Suprapubic skin (tissue), 4 donors: ENCODE measurements around the gene ARID5B. TPM values are rescaled to one million over a fixed set of nuclear protein-coding genes. Genes with fewer than 3 reads are reported as not detected.

ENCODE experiments used
- DNase-seq, 2 donors: peaks; one replicate each; pipeline ENCODE4 v3.0.0-alpha.2; 2019; ENCODE audit warnings: low spot score in 2 of 2
- H3K27ac ChIP-seq: fragments of 200-600 bp; sonication (generic); one replicate; pipeline ENCODE4 v1.5.1; 2019
- H3K27me3 ChIP-seq: fragments of 200-600 bp; sonication (generic); one replicate; pipeline ENCODE4 v1.5.1; 2019
- H3K36me3 ChIP-seq: fragments of 200-600 bp; sonication (generic); one replicate; pipeline ENCODE4 v1.5.1; 2019
- H3K4me1 ChIP-seq: fragments of 200-600 bp; sonication (generic); one replicate; pipeline ENCODE4 v1.5.1; 2019
- H3K4me3 ChIP-seq: fragments of 200-600 bp; sonication (generic); one replicate; pipeline ENCODE4 v1.5.1; 2019; ENCODE audit warnings: mild to moderate bottlenecking
- H3K9me3 ChIP-seq: fragments of 200-600 bp; sonication (generic); one replicate; pipeline ENCODE4 v1.5.1; 2019
- CTCF ChIP-seq, 2 donors: fragments of 200-600 bp in 1 of 2; fragments of 450-650 bp in 1 of 2; sonication (generic) in 1 of 2; IDR thresholded peaks; one replicate each; pipeline ENCODE4 v1.5.1; 2016 to 2019; ENCODE audit warnings: antibody characterized with exemption in 2 of 2, mild to moderate bottlenecking in 1 of 2, moderate library complexity in 1 of 2
- EP300 ChIP-seq: sonication (generic); formaldehyde crosslinking; IDR thresholded peaks from one replicate; pipeline ENCODE4 v1.6.1; 2017; ENCODE audit warnings: antibody characterized with exemption
- POLR2A ChIP-seq, 2 donors: fragments of 450-650 bp; IDR thresholded peaks; one replicate each; pipeline ENCODE4 v1.6.1; 2017; ENCODE audit warnings: antibody characterized with exemption in 2 of 2, mild to moderate bottlenecking in 2 of 2, moderate library complexity in 2 of 2
- POLR2AphosphoS5 ChIP-seq, 3 donors: sonication (generic); formaldehyde crosslinking; IDR thresholded peaks; one replicate each; pipeline ENCODE4 v1.6.1; 2017; ENCODE audit warnings: antibody characterized with exemption in 3 of 3
- WGBS: methylation state at CpG from one replicate; pipeline ENCODE4 v1.1.5; 2018; 5-methylcytosine and 5-hydroxymethylcytosine counted together
- total RNA-seq, 4 donors: library from RNA; depleted of rRNA; stranded (reverse); fragments of >200 nt; gene quantifications; one replicate each; pipeline ENCODE4 v1.1.0, GENCODE V29; 2016

Gene ARID5B
- total RNA-seq, 4 donors from 2014 or later = 45.4 to 75.2 (median 71.9) TPM

DNA sequence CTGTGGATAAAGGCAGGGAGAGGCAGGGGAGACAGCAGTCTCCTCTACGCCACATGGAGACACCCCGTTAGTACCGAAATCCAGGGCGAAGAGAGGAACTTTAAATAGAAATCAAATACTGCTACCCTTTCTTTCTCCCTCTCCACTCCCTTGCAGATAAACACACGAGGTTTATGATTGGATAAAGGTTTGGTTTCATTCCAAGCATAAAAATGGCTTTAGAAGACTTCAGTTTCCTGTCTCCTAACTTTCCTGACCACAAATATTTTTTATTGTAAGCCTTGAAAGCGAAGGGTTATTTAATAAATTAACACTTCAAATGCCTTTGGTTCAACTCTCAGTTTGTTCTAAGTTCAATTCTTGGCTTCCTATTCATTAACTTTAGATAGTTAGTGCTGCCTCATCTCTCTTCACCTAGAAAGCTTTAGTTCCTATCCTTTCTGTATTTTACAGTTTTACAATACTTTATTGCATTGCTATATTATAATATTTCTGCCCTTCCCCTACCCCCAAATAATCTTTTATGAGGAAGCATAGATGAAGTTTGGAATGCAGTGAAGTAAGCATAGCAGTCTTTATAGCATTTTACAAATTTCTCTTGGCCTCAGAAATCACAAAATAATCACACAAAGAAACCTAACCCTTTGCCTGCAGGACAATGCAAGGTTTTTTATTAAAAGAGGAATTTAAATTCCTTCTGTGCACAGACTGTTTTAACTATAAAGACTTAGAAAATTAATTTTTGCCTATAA, 31.5 kb upstream of the ARID5B start:
- peaks cover 3% of the 10 kb centered on the region for H3K4me1 ChIP-seq
- H3K4me3 ChIP-seq = no peak overlapping the region
- no peaks in the 10 kb centered on the region for H3K36me3 ChIP-seq
- H3K27me3 ChIP-seq = no peaks in the 10 kb centered on the region
- no peak overlapping the region for H3K27ac ChIP-seq
- 39% methylated on average over 6 of the region's 6 CpGs for WGBS
- no peaks in the 10 kb centered on the region for H3K9me3 ChIP-seq
- DNase-seq = no peak
- TF ChIP-seq POLR2AphosphoS5 (IDR thresholded peaks at IDR 0.05) (no peak), POLR2A (IDR thresholded peaks at IDR 0.05) (no peak), CTCF (IDR thresholded peaks at IDR 0.05) (no peak), EP300 (no peak)

GRCh38 chr10:61870526-61870895, 31.0 kb upstream of the ARID5B start:
- 70% methylated on average over 3 of the region's 3 CpGs for WGBS
- Histone ChIP-seq H3K36me3 (no peaks in the 10 kb centered on the region), H3K27me3 (no peaks in the 10 kb centered on the region), H3K4me1 (peaks cover 3% of the 10 kb centered on the region), H3K4me3 (no peak overlapping the region), H3K27ac (no peak overlapping the region), H3K9me3 (no peaks in the 10 kb centered on the region)
- DNase-seq = no peak
- no peak for TF ChIP-seq CTCF (IDR thresholded peaks at IDR 0.05)
- TF ChIP-seq POLR2A (IDR thresholded peaks at IDR 0.05) = no peak
- TF ChIP-seq POLR2AphosphoS5 (IDR thresholded peaks at IDR 0.05) = no peak
- TF ChIP-seq EP300 = no peak

- WGBS = 94% methylated on average over 6 of the region's 6 CpGs
- H3K9me3 ChIP-seq = no peaks in the 10 kb centered on the region
- H3K27me3 ChIP-seq = no peaks in the 10 kb centered on the region
- TF ChIP-seq POLR2AphosphoS5 (IDR thresholded peaks at IDR 0.05) = no peak
- TF ChIP-seq EP300 = no peak
- no peak for TF ChIP-seq POLR2A (IDR thresholded peaks at IDR 0.05)
- TF ChIP-seq CTCF (IDR thresholded peaks at IDR 0.05) = no peak
- H3K27ac ChIP-seq = no peak overlapping the region
- peaks cover 3% of the 10 kb centered on the region for H3K4me1 ChIP-seq
- H3K36me3 ChIP-seq = no peaks in the 10 kb centered on the region
- no peak overlapping the region for H3K4me3 ChIP-seq
- DNase-seq = no peak
These were observed 30.0 kb upstream of the ARID5B start for GRCh38 chr10:61871487-61871886.

DNA sequence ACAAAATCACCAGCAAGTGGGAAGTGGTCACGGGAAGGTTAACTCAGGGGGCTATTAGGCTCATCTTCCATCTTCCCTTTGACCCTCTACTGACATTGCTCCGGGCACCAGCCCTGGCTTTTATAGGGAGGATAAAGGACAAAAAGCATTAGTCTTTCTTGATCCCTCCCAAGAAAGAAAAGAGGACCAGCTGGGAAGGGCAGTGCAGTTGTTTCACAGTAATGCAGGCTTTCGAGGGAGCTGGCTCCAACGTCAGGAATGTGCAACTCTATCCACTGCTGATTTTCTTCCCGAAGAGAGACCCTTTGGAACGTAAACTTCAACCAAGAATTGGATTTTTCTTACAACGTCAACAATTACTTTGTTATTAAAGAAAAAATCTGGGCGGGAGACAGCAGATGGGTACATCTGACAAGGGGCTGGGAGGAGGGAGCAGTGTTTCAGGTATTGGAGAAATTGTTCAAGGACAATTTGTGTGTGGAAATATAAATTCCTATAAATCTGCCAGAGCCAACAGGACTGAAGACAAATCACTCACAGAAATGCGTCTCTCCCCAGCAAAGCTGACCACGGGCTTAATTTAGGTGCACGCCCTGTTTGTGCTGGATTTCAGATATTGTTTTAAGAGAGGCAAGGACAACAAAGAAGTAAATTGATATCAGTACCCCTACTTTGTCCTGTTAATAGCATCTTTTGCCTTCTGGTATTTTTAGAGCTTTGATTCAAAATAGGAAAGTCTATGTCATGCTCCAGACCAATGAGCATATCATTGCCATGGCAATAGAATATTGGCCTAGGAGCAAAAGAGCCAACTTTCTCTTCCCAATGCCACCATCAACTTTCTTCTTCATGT, 23.4 kb upstream of the ARID5B start:
- Histone ChIP-seq H3K36me3 (no peaks in the 10 kb centered on the region), H3K27me3 (no peaks in the 10 kb centered on the region), H3K4me1 (no peaks in the 10 kb centered on the region), H3K4me3 (no peak overlapping the region), H3K9me3 (no peaks in the 10 kb centered on the region), H3K27ac (no peak overlapping the region)
- 77% methylated on average over 11 of the region's 11 CpGs for WGBS
- DNase-seq = no peak
- no peak for TF ChIP-seq POLR2AphosphoS5 (IDR thresholded peaks at IDR 0.05)
- TF ChIP-seq POLR2A (IDR thresholded peaks at IDR 0.05) = no peak
- no peak for TF ChIP-seq CTCF (IDR thresholded peaks at IDR 0.05)

- Histone ChIP-seq H3K4me3 (no peak overlapping the region), H3K27me3 (no peaks in the 10 kb centered on the region), H3K27ac (no peak overlapping the region), H3K4me1 (no peaks in the 10 kb centered on the region), H3K36me3 (no peaks in the 10 kb centered on the region), H3K9me3 (no peaks in the 10 kb centered on the region)
- no peak for TF ChIP-seq POLR2A (IDR thresholded peaks at IDR 0.05)
- no peak for TF ChIP-seq POLR2AphosphoS5 (IDR thresholded peaks at IDR 0.05)
- no peak for TF ChIP-seq EP300
- TF ChIP-seq CTCF (IDR thresholded peaks at IDR 0.05) = no peak
- no peak for DNase-seq
These were observed 22.8 kb upstream of the ARID5B start for GRCh38 chr10:61878740-61879068.
